Gastrocnemius medialis (tissue), 4 donors: Measurements from ENCODE around the gene C9orf50. TPM values are rescaled to one million over a fixed set of nuclear protein-coding genes. Genes with fewer than 3 reads are reported as not detected.
A peak's percentile ranks its signal among the peaks of the same experiment; 100 is the strongest.

Source experiments
- ATAC-seq, 2 donors: fragments of 150-250 bp; one replicate each; pipeline ENCODE4 v1.9.1; 2016
- DNase-seq, 2 donors: peaks; one replicate each; pipeline ENCODE4 v3.0.0-alpha.2; 2019
- H3K27ac ChIP-seq, 4 donors: fragments of 200-600 bp; sonication (generic); 1 replicate in 1 of 4; 2 replicates in 3 of 4; pipeline ENCODE4 v1.5.1; 2016 to 2018; ENCODE audit warnings: mild to moderate bottlenecking in 2 of 4, moderate library complexity in 1 of 4
- H3K27me3 ChIP-seq, 3 donors: fragments of 200-600 bp; sonication (generic) in 2 of 3; 1 replicate in 1 of 3; 2 replicates in 2 of 3; pipeline versions ENCODE4 v1.5.1 to v1.6.0; 2016 to 2019; ENCODE audit warnings: mild to moderate bottlenecking in 1 of 3, moderate library complexity in 1 of 3
- H3K36me3 ChIP-seq, 2 donors: fragments of 200-600 bp; sonication (generic) in 1 of 2; one replicate each; pipeline ENCODE4 v1.5.1; 2017 to 2018
- H3K4me1 ChIP-seq, 2 donors: fragments of 200-600 bp; sonication (generic) in 1 of 2; one replicate each; pipeline ENCODE4 v1.5.1; 2016 to 2017; ENCODE audit warnings: mild to moderate bottlenecking in 2 of 2
- H3K4me3 ChIP-seq, 4 donors: fragments of 200-600 bp; sonication (generic) in 3 of 4; 1 replicate in 1 of 4; 2 replicates in 3 of 4; pipeline ENCODE4 v1.5.1; 2016 to 2019; ENCODE audit warnings: mild to moderate bottlenecking in 2 of 4
- H3K9me3 ChIP-seq, 3 donors: fragments of 200-600 bp; sonication (generic) in 2 of 3; 1 replicate in 1 of 3; 2 replicates in 2 of 3; pipeline ENCODE4 v1.5.1; 2016 to 2019
- POLR2A ChIP-seq, 2 donors: fragments of 450-650 bp; IDR thresholded peaks; one replicate each; pipeline ENCODE4 v1.6.1; 2017; ENCODE audit warnings: antibody characterized with exemption in 2 of 2, mild to moderate bottlenecking in 2 of 2, moderate library complexity in 2 of 2
- in situ Hi-C, 4 donors: fragments of 200-750 bp; cut with MboI; loops; one replicate each; pipeline versions ENCODE4 v1.15.0 to v1.8.0; 2017; ENCODE audit warnings: low sequenced_read_pairs in 4 of 4
- intact Hi-C: fragments of 100-400 bp; cut with DNase I; formaldehyde crosslinking; loops from one replicate; pipeline ENCODE4 v1.15.1; 2023; ENCODE audit warnings: low total_unique reads
- total RNA-seq, 4 donors: library from RNA; depleted of rRNA; stranded (reverse); fragments of >200 nt; gene quantifications; one replicate each; pipeline versions ENCODE4 v1.1.0 to v1.2.3, GENCODE V29; 2016
- TF ChIP-seq, protein P1 (sequence below), 5 experiments: fragments of 450-650 bp in 3 of 5; fragments of 200-600 bp in 2 of 5; sonication (generic) in 2 of 5; IDR thresholded peaks in 4 of 5; conservative IDR thresholded peaks in 1 of 5; 1 replicate in 4 of 5; 2 replicates in 1 of 5; pipeline ENCODE4 v1.5.1; 2016 to 2019; ENCODE audit warnings: antibody characterized with exemption in 5 of 5, mild to moderate bottlenecking in 3 of 5, moderate library complexity in 3 of 5

C9orf50 gene
- total RNA-seq, 4 donors from 2014 or later = not detected

DNA sequence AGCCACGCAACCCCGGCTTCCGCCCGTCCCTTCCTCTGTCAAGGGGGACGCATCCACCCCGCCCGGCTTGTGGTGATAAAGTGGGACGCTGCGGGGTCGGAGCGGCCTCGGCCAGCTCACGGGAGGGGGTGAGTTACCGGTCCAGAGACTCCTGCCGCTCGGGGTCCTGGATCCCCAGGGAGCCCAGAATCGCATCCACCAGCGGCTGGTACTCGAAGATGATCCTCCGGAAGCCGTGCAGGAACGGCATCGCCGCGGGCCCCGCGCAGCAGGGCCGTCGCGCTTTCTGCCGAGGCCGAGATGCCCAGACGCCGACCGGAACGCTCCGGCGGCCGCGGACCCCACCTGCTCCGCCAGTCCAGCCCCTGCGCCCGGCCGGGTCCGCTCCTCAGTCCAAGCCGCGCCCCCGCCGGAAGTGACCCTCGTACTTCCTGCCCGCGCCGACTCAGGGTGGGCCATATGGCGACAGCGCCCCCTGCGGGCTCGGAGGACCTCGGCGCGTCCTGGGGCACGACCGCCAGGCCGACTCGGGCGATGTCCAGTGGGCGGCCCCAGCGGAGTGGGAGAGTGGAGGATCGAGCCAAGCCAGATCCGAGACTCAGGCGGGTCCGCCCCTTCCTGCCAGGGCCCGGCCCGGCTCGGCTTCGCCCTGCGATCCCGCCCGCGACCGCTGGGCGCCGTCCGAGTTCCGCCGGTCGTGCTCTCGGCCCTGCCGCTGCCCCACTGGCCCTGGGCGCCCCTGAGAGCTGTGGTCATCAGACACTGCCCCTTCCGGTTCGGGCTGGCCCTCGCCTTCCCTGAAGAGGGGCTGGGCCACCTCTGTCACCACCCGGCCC lies 21.1 kb upstream of the C9orf50 start, which contains the start of gene ASB6:
ASB6 (minus strand) TSS at position 402 of the 836 bp plus-strand sequence; CDS start at position 250, 152 bp downstream.
- peak; percentile 92 to 95 for DNase-seq
- TF ChIP-seq POLR2A (IDR thresholded peaks at IDR 0.05) = peak; percentile 38 to 71
- TF ChIP-seq, protein P1, sequence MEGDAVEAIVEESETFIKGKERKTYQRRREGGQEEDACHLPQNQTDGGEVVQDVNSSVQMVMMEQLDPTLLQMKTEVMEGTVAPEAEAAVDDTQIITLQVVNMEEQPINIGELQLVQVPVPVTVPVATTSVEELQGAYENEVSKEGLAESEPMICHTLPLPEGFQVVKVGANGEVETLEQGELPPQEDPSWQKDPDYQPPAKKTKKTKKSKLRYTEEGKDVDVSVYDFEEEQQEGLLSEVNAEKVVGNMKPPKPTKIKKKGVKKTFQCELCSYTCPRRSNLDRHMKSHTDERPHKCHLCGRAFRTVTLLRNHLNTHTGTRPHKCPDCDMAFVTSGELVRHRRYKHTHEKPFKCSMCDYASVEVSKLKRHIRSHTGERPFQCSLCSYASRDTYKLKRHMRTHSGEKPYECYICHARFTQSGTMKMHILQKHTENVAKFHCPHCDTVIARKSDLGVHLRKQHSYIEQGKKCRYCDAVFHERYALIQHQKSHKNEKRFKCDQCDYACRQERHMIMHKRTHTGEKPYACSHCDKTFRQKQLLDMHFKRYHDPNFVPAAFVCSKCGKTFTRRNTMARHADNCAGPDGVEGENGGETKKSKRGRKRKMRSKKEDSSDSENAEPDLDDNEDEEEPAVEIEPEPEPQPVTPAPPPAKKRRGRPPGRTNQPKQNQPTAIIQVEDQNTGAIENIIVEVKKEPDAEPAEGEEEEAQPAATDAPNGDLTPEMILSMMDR (IDR thresholded peaks at IDR 0.05 in 4 of 5, conservative IDR thresholded peaks at IDR 0.05 in 1 of 5) = peak; percentile 95 to 100 (median 100)
- no peaks in the 10 kb centered on the region for H3K9me3 ChIP-seq
- ATAC-seq = peak; percentile 88 to 92
- peak within 1 kb of the TSS; percentile 89 to 100 (median 96) for H3K4me3 ChIP-seq
- no peaks in the 10 kb centered on the region for H3K27me3 ChIP-seq
- H3K27ac ChIP-seq = peak within 1 kb of the TSS; percentile 80 to 94 (median 82)
- H3K36me3 ChIP-seq = peaks cover 0 to 22% of the 10 kb centered on the region in 2 donors
- peaks cover 15 to 21% of the 10 kb centered on the region in 2 donors for H3K4me1 ChIP-seq
- in situ Hi-C loops (loop anchor here in 2 of 4 donors (10.0 to 25.0 kb wide), 2 partner anchors 143 to 145 kb away; no protein-coding TSS in a partner anchor), intact Hi-C loops (loop anchor here (1.0 kb wide), 2 partner anchors 16 to 141 kb away; partner anchors contain the start of gene NTMT1)

DNA sequence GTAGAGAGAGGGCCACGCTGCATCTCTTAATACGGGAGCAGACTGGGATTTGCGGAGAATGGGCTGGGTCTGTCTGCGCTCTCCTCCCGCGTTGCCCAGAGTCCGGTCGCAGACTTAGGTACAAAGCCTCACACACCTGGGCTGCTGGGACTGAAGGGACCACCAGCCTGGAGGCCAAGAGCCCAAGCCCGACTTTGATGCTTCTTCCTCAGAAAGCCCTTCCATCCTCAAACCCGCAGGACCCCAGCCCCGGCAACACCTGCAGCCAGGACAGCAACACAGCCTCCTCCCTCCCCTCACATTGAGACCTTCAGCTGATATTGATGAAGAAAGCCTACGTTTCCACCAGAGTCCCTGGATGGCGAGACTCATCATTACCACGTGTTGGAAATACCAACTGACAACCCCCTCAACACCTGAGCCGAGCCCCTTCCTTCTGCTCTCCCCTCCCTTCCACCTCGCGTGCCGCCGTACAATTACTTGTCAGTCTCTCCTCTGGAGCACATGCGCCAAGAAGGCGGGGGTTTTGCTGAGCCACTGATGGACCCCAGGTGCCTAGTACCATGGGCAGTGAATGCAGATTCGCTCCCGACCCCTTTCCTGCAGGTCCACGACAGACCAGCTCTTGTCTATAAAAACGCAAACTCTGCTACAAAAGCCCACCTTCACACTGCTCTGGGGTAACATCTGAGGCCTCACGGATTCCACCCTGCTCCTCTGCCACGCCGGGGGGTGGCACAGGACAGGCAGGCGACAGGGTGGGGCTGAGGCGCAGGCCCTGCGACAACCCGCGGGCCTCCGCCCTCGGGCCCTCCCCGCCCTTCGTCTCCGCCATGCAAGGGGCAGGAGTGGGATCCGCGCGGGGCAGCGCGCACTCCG lies 20.2 kb upstream of the C9orf50 start:
- H3K27ac ChIP-seq = peak overlapping the region; percentile 80 to 94 (median 82)
- DNase-seq (peak in 1 of 2 donors; percentile 21), ATAC-seq (no peak)
- intact Hi-C loops (no loop called here), in situ Hi-C loops (loop anchor here in 2 of 4 donors (10.0 to 25.0 kb wide), 2 partner anchors 144 to 146 kb away; no protein-coding TSS in a partner anchor)
- H3K27me3 ChIP-seq = no peaks in the 10 kb centered on the region
- peak overlapping the region; percentile 89 to 100 (median 96) for H3K4me3 ChIP-seq
- H3K4me1 ChIP-seq = peaks cover 15 to 21% of the 10 kb centered on the region in 2 donors
- TF ChIP-seq POLR2A (IDR thresholded peaks at IDR 0.05) = no peak
- TF ChIP-seq, protein P1 (IDR thresholded peaks at IDR 0.05 in 4 of 5, conservative IDR thresholded peaks at IDR 0.05 in 1 of 5) = no peak
- peaks cover 0 to 29% of the 10 kb centered on the region in 2 donors for H3K36me3 ChIP-seq
- no peaks in the 10 kb centered on the region for H3K9me3 ChIP-seq

DNA sequence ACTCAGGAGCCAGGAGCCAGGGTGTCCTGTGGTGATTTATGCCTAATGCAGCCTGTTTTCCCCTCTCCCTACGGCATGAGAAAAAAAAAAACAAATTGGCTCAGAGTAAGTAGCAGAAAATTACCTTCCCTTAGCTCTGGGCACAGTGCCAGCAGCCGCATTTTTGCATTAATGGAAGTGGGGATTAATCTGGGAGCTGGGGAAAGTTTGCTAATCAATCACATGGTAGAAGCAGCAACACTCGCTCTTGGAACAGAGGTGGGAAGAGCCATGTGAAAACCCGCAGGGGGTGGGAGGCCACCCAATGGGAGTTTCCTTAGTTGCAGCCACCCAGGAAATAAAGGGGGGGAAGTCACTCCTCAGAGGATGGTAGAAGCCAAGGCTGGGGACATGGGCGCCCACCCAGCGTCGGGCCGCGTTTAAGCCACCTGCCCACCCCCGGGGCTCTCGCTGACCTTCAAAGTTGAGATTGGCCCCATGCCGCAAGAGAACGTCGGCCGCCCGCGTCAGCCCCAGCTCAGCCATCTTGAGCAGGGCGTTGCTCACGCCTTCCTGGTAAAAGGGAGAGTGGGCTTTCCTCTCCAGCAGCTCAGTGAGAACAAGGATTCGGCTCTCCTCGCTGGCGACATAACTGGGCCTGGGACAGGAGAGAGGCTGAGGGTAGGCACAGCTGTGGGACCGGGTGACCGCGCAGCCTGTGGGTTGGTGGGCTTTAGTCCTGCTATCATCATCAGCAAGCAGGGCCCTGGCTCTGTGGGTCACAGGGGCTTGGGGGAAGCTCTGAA lies 19.4 kb upstream of the C9orf50 start:
- in situ Hi-C loops = loop anchor here in 2 of 4 donors (10.0 to 25.0 kb wide), 2 partner anchors 145 to 147 kb away; no protein-coding TSS in a partner anchor
- DNase-seq (peak in 1 of 2 donors; percentile 14), ATAC-seq (no peak)
- Histone ChIP-seq H3K27me3 (no peaks in the 10 kb centered on the region), H3K4me3 (peak overlapping the region in 3 of 4 donors; percentile 89 to 100 (median 99)), H3K27ac (no peak overlapping the region), H3K36me3 (peaks cover 0 to 38% of the 10 kb centered on the region in 2 donors), H3K4me1 (peaks cover 15 to 21% of the 10 kb centered on the region in 2 donors), H3K9me3 (no peaks in the 10 kb centered on the region)
- no peak for TF ChIP-seq POLR2A (IDR thresholded peaks at IDR 0.05)
- TF ChIP-seq, protein P1 (IDR thresholded peaks at IDR 0.05 in 4 of 5, conservative IDR thresholded peaks at IDR 0.05 in 1 of 5) = no peak
- intact Hi-C loops = no loop called here

DNA sequence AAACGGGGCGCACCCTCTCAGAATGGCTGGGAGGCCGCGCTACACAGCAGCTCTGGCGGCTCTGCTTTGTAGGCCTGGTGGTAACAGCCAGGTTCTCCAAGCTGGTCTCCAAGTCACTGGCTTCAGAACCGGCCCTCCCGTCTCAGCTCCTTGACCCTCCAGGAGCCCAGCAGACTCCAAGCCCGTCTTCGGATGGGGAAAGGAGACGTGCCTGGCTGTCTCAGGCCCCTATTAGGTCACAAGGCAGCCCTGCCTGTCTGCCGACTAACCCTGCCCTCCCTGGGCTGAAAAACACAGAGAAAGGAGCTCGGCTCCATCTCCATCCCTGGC lies 18.8 kb upstream of the C9orf50 start:
- DNase-seq (peak in 1 of 2 donors; percentile 10), ATAC-seq (no peak)
- no peaks in the 10 kb centered on the region for H3K27me3 ChIP-seq
- H3K4me1 ChIP-seq = peaks cover 15 to 21% of the 10 kb centered on the region in 2 donors
- in situ Hi-C loops = loop anchor here in 2 of 4 donors (10.0 to 25.0 kb wide), 2 partner anchors 145 to 148 kb away; no protein-coding TSS in a partner anchor
- H3K4me3 ChIP-seq = no peak overlapping the region
- TF ChIP-seq, protein P1 (IDR thresholded peaks at IDR 0.05 in 4 of 5, conservative IDR thresholded peaks at IDR 0.05 in 1 of 5) = no peak
- no peak for TF ChIP-seq POLR2A (IDR thresholded peaks at IDR 0.05)
- intact Hi-C loops = no loop called here
- H3K36me3 ChIP-seq = peaks cover 0 to 43% of the 10 kb centered on the region in 2 donors
- no peaks in the 10 kb centered on the region for H3K9me3 ChIP-seq
- no peak overlapping the region for H3K27ac ChIP-seq
